CD14-positive monocyte (primary cell): Measurements from ENCODE around the gene ARFGEF3. TPM values are rescaled to one million over a fixed set of nuclear protein-coding genes. Genes with fewer than 3 reads are reported as not detected.

Experiments
- DNase-seq, 3 donors: peaks; one replicate each; pipeline ENCODE4 v3.0.0-alpha.2; 2011 to 2022
- H2AFZ ChIP-seq: 2 replicates; pipeline ENCODE4 v1.6.0; 2012; ENCODE audit warnings: mild to moderate bottlenecking, low read depth, low read length, inconsistent platforms; ENCODE audit not compliant: insufficient read depth, poor library complexity, severe bottlenecking
- H3K27ac ChIP-seq, 2 donors: 1 replicate in 1 of 2; 2 replicates in 1 of 2; pipeline ENCODE4 v1.5.1; 2012 to 2013; ENCODE audit warnings: low read length in 2 of 2, control low read depth in 1 of 2, inconsistent platforms in 1 of 2, low read depth in 1 of 2, mild to moderate bottlenecking in 1 of 2
- H3K27me3 ChIP-seq, 2 donors: one replicate each; pipeline versions ENCODE4 v1.6.0 to v1.6.1; 2011 to 2013; ENCODE audit warnings: low read length in 2 of 2; ENCODE audit not compliant: control insufficient read depth in 2 of 2, insufficient read depth in 2 of 2
- H3K36me3 ChIP-seq, 2 donors: replicated peaks in 1 of 2; 1 replicate in 1 of 2; 2 replicates in 1 of 2; pipeline versions ENCODE4 v1.5.1 to v1.6.1; 2012 to 2013; ENCODE audit warnings: low read length in 2 of 2, control low read depth in 1 of 2, inconsistent platforms in 1 of 2, mild to moderate bottlenecking in 1 of 2; ENCODE audit not compliant: insufficient read depth in 2 of 2, control insufficient read depth in 1 of 2
- H3K4me1 ChIP-seq, 2 donors: 1 replicate in 1 of 2; 2 replicates in 1 of 2; pipeline versions ENCODE4 v1.5.1 to v1.6.1; 2012 to 2013; ENCODE audit warnings: low read length in 2 of 2, control low read depth in 1 of 2, inconsistent platforms in 1 of 2, mild to moderate bottlenecking in 1 of 2, moderate library complexity in 1 of 2; ENCODE audit not compliant: insufficient read depth in 2 of 2, control insufficient read depth in 1 of 2
- H3K4me2 ChIP-seq: replicated peaks from 2 replicates; pipeline ENCODE3; 2012; ENCODE audit warnings: low read length, moderate library complexity, mild to moderate bottlenecking; ENCODE audit not compliant: poor library complexity, severe bottlenecking; ENCODE audit errors: extremely low read depth
- H3K4me3 ChIP-seq, 3 experiments: fragments of 200-600 bp in 1 of 3; sonication (generic) in 1 of 3; replicated peaks in 1 of 3; 1 replicate in 2 of 3; 2 replicates in 1 of 3; pipeline ENCODE4 v1.5.1; 2011 to 2013; ENCODE audit warnings: low read length in 3 of 3, mild to moderate bottlenecking in 3 of 3, control low read depth in 2 of 3, low read depth in 2 of 3, inconsistent platforms in 1 of 3, moderate library complexity in 1 of 3
- H3K79me2 ChIP-seq: 2 replicates; pipeline ENCODE4 v1.6.0; 2012; ENCODE audit warnings: mild to moderate bottlenecking, control low read depth, inconsistent platforms, low read length, moderate library complexity; ENCODE audit not compliant: insufficient read depth
- H3K9ac ChIP-seq: 2 replicates; pipeline ENCODE4 v1.6.0; 2017; ENCODE audit warnings: low read length, mild to moderate bottlenecking; ENCODE audit not compliant: insufficient read depth, poor library complexity, severe bottlenecking
- H3K9me3 ChIP-seq, 2 donors: replicated peaks in 1 of 2; 1 replicate in 1 of 2; 2 replicates in 1 of 2; pipeline versions ENCODE4 v1.5.1 to v1.6.1; 2012 to 2013; ENCODE audit warnings: low read length in 2 of 2, control low read depth in 1 of 2; ENCODE audit not compliant: control insufficient read depth in 1 of 2, insufficient read depth in 1 of 2
- H4K20me1 ChIP-seq: 2 replicates; pipeline ENCODE4 v1.6.0; 2012; ENCODE audit warnings: mild to moderate bottlenecking, low read length, control low read depth, moderate library complexity; ENCODE audit not compliant: insufficient read depth
- H3K27ac Mint-ChIP-seq, 7 donors: one replicate each; pipeline ENCODE4 v1.8.0; 2020; ENCODE audit warnings: mild to moderate bottlenecking in 7 of 7, mixed read lengths in 7 of 7, moderate library complexity in 6 of 7, inconsistent platforms in 2 of 7
- H3K27me3 Mint-ChIP-seq, 3 donors: one replicate each; pipeline ENCODE4 v1.8.0; 2021 to 2022; ENCODE audit warnings: low read depth in 3 of 3, mild to moderate bottlenecking in 3 of 3, mixed read lengths in 3 of 3, moderate library complexity in 3 of 3, inconsistent platforms in 1 of 3
- H3K36me3 Mint-ChIP-seq, 2 donors: one replicate each; pipeline ENCODE4 v1.8.0; 2020; ENCODE audit warnings: mixed read lengths in 2 of 2, inconsistent platforms in 1 of 2, mild to moderate bottlenecking in 1 of 2
- H3K4me1 Mint-ChIP-seq: one replicate; pipeline ENCODE4 v1.8.0; 2020; ENCODE audit warnings: mild to moderate bottlenecking, mixed read lengths
- H3K4me3 Mint-ChIP-seq, 2 donors: one replicate each; pipeline ENCODE4 v1.8.0; 2020; ENCODE audit warnings: mild to moderate bottlenecking in 2 of 2, mixed read lengths in 2 of 2, moderate library complexity in 1 of 2
- H3K9me3 Mint-ChIP-seq, 7 donors: one replicate each; pipeline ENCODE4 v1.8.0; 2020 to 2022; ENCODE audit warnings: mixed read lengths in 7 of 7, mild to moderate bottlenecking in 6 of 7, moderate library complexity in 6 of 7, inconsistent platforms in 2 of 7
- CTCF ChIP-seq: fragments of 200-600 bp; IDR thresholded peaks from one replicate; pipeline ENCODE4 v1.8.0; 2022; ENCODE audit warnings: antibody characterized with exemption, mild to moderate bottlenecking
- WGBS: methylation state at CpG from one replicate; pipeline ENCODE4 v1.1.5; 2013; ENCODE audit warnings: missing lambda C conversion rate; ENCODE audit not compliant: insufficient coverage; 5-methylcytosine and 5-hydroxymethylcytosine counted together
- intact Hi-C, 2 donors: fragments of 100-400 bp; cut with micrococcal nuclease; formaldehyde crosslinking; loops; one replicate each; pipeline versions ENCODE4 v1.15.0 to v1.15.1; 2023
- polyA plus RNA-seq, 3 donors: library from polyadenylated mRNA; depleted of rRNA in 1 of 3; unstranded in 2 of 3; stranded (reverse) in 1 of 3; fragments of 300-500 nt in 2 of 3; fragments of >200 nt in 1 of 3; fragmentation: Illumina TruSeq in 2 of 3; gene quantifications; 1 replicate in 2 of 3; 2 replicates in 1 of 3; pipeline ENCODE4 v1.2.3, GENCODE V29; 2012 to 2021

Gene ARFGEF3
- polyA plus RNA-seq, 3 donors = not detected

DNA sequence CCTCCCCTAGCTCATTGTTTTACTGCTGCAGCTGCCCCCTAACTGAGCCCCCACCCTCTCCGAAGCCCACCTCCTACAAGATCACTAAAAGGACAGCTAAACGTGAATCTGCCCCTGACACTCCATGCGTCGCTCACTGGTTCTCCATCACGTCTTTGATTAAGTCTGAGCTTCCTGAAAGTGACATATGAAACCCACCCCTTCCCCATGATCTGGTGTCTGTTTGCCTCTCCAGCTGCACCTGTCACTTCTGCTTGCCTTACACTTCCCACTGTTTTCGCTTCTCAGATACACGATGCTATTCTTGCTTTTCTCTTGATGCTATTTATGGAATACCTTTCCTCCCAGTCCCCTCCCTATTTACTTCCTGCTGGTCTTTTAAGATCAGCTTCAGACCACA is 46.5 kb upstream of the ARFGEF3 start:
- Histone ChIP-seq H3K79me2 (no peaks in the 10 kb centered on the region), H4K20me1 (no peaks in the 10 kb centered on the region), H3K27ac (no peak overlapping the region), H3K27me3 (no peaks in the 10 kb centered on the region), H3K36me3 (no peaks in the 10 kb centered on the region), H2AFZ (no peak overlapping the region), H3K4me1 (no peaks in the 10 kb centered on the region), H3K9ac (no peak overlapping the region), H3K4me3 (no peak overlapping the region), H3K9me3 (no peaks in the 10 kb centered on the region), H3K4me2 (no peak overlapping the region)
- Mint-ChIP-seq H3K4me1 (peaks cover 7% of the 10 kb centered on the region), H3K27ac (no peak overlapping the region), H3K27me3 (peaks cover 8 to 22% (median 12%) of the 10 kb centered on the region in 3 donors), H3K36me3 (no peaks in the 10 kb centered on the region), H3K9me3 (peaks cover 0 to 3% (median 0%) of the 10 kb centered on the region in 7 donors), H3K4me3 (peak overlapping the region in 1 of 2 donors; percentile 2)
- no peak for DNase-seq
- TF ChIP-seq CTCF = no peak
- whole genome bisulfite sequencing = 17% methylated on average over 7 of the region's 7 CpGs
- intact Hi-C loops = loop anchor here (5.0 to 10.0 kb wide), 3 partner anchors 172 to 660 kb away; partner anchors contain the start of gene CCDC28A (in 1 of the 2)

DNA sequence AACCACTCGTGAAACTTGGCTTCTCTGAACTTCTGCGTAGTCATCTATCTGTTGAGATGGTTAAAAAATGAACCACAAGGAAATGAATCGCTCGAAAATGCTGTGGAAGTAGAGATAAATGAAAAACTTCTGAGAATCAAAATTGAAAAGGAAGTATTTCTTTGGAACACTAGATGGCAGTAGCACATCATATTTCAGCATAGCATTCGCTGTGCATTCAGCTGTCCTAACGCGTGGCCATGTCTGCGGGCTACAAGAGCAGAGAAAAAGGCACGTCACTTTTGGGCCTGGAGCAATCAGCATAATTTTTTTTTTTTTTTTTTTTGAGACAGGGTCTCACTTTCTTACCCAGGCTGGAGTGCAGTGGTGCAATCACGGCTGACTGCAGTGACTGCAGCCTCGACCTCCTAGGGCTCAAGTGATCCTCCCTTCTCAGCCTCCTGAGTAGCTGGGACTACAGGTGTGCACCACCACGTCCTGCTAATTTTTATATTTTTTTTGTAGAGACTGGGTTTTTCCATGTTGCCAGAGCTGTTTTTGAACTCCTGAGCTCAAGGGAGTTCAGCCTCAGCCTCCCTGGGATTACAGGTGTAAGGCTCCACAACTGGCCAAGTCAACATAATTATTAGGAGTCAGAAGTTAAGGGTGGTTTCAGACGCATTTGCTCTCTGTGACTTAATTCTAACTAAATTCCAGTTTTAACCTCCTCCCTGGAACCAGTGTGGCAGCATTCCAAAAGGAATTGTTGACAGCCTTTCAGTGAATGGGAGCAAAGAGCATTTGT is 45.7 kb upstream of the ARFGEF3 start:
- Mint-ChIP-seq H3K27me3 (peaks cover 8 to 16% (median 11%) of the 10 kb centered on the region in 3 donors), H3K27ac (no peak overlapping the region), H3K9me3 (peaks cover 0 to 3% (median 0%) of the 10 kb centered on the region in 7 donors), H3K4me1 (peaks cover 7% of the 10 kb centered on the region), H3K36me3 (no peaks in the 10 kb centered on the region), H3K4me3 (no peak overlapping the region)
- H3K4me2 ChIP-seq = no peak overlapping the region
- no peaks in the 10 kb centered on the region for H3K27me3 ChIP-seq
- H3K9me3 ChIP-seq = no peaks in the 10 kb centered on the region
- WGBS = 29% methylated on average over 7 of the region's 13 CpGs
- peak; percentile 74 for TF ChIP-seq CTCF
- no peak overlapping the region for H3K4me3 ChIP-seq
- intact Hi-C loops = loop anchor here (5.0 to 10.0 kb wide), 3 partner anchors 171 to 659 kb away; partner anchors contain the start of gene CCDC28A (in 1 of the 2)
- H3K79me2 ChIP-seq = no peaks in the 10 kb centered on the region
- no peaks in the 10 kb centered on the region for H3K4me1 ChIP-seq
- no peaks in the 10 kb centered on the region for H4K20me1 ChIP-seq
- no peaks in the 10 kb centered on the region for H3K36me3 ChIP-seq
- H3K9ac ChIP-seq = no peak overlapping the region
- DNase-seq = peak; percentile 54 to 69 (median 64)
- no peak overlapping the region for H3K27ac ChIP-seq
- no peak overlapping the region for H2AFZ ChIP-seq
